K562 (cell line): ENCODE results near the gene DOCK1.

Source experiments
- HCFC1 ChIP-seq: IDR thresholded peaks from 2 replicates; pipeline ENCODE4 v1.6.1; 2012; ENCODE audit warnings: low read depth, low read length, improper control_type of control experiment
- NFYB ChIP-seq: IDR thresholded peaks from 2 replicates; pipeline ENCODE4 v1.6.1; 2011; ENCODE audit warnings: mild to moderate bottlenecking, moderate library complexity; ENCODE audit not compliant: insufficient read length; ENCODE audit errors: extremely low read depth
- POLR2H ChIP-seq: IDR thresholded peaks from 2 replicates; pipeline ENCODE4 v1.6.1; 2016; ENCODE audit warnings: missing genetic modification characterization, low read depth, mild to moderate bottlenecking, control low read depth, missing compliant biosample characterization, moderate library complexity

- no peak for TF ChIP-seq POLR2H (tag)
- no peak for TF ChIP-seq HCFC1
- TF ChIP-seq NFYB, result no peak
Measured at GRCh38 chr10:127326883-127327282, 421.7 kb downstream of the DOCK1 start.
